Endodermal cell (in vitro differentiated cells): Measurements from ENCODE around the gene HSD11B2. TPM values are rescaled to one million over a fixed set of nuclear protein-coding genes. Genes with fewer than 3 reads are reported as not detected.

Source experiments
- DNase-seq: peaks from one replicate; pipeline ENCODE4 v3.0.0-alpha.2; 2017
- H3K27ac ChIP-seq: 2 replicates; pipeline ENCODE4 v1.5.1; 2013; ENCODE audit warnings: mild to moderate bottlenecking, low read depth, low read length, moderate library complexity
- H3K27me3 ChIP-seq: 2 replicates; pipeline ENCODE4 v1.6.1; 2013; ENCODE audit warnings: mild to moderate bottlenecking, low read length, moderate library complexity; ENCODE audit not compliant: insufficient read depth, control insufficient read depth, poor library complexity, severe bottlenecking
- H3K36me3 ChIP-seq: 2 replicates; pipeline ENCODE4 v1.7.0; 2013; ENCODE audit warnings: mild to moderate bottlenecking, low read length, moderate library complexity; ENCODE audit not compliant: control insufficient read depth, insufficient read depth
- H3K4me1 ChIP-seq: one replicate; pipeline ENCODE4 v1.7.0; 2013; ENCODE audit warnings: low read length; ENCODE audit not compliant: control insufficient read depth, insufficient read depth
- H3K4me3 ChIP-seq: 2 replicates; pipeline ENCODE4 v1.5.1; 2013; ENCODE audit warnings: mild to moderate bottlenecking, low read length, moderate library complexity
- H3K9ac ChIP-seq: 2 replicates; pipeline ENCODE4 v1.6.1; 2013; ENCODE audit warnings: mild to moderate bottlenecking, low read length, moderate library complexity; ENCODE audit not compliant: poor library complexity, severe bottlenecking; ENCODE audit errors: extremely low read depth
- H3K9me3 ChIP-seq: 2 replicates; pipeline ENCODE4 v1.6.1; 2013; ENCODE audit warnings: mild to moderate bottlenecking, low read length, moderate library complexity; ENCODE audit not compliant: control insufficient read depth
- H3K27ac Mint-ChIP-seq: 2 replicates; pipeline ENCODE4 v1.8.0; 2020; ENCODE audit warnings: mixed read lengths
- H3K27me3 Mint-ChIP-seq: 2 replicates; pipeline ENCODE4 v1.8.0; 2021; ENCODE audit warnings: mild to moderate bottlenecking, mixed read lengths; ENCODE audit not compliant: insufficient read depth
- H3K36me3 Mint-ChIP-seq: 2 replicates; pipeline ENCODE4 v1.8.0; 2020; ENCODE audit warnings: low read depth, mixed read lengths
- H3K4me1 Mint-ChIP-seq: 2 replicates; pipeline ENCODE4 v1.8.0; 2020; ENCODE audit warnings: mixed read lengths
- H3K4me3 Mint-ChIP-seq: 2 replicates; pipeline ENCODE4 v1.8.0; 2020; ENCODE audit warnings: mild to moderate bottlenecking, moderate library complexity, mixed read lengths
- H3K9me3 Mint-ChIP-seq: 2 replicates; pipeline ENCODE4 v1.8.0; 2020; ENCODE audit warnings: mild to moderate bottlenecking, mixed read lengths
- CTCF ChIP-seq: fragments of 200-600 bp; sonication (generic); conservative IDR thresholded peaks from 2 replicates; pipeline ENCODE4 v1.5.0; 2021; ENCODE audit warnings: antibody characterized with exemption, mild to moderate bottlenecking
- WGBS, 2 experiments: methylation state at CpG; one replicate each; pipeline versions ENCODE4 v1.1.5 to v1.1.7; 2013; ENCODE audit warnings: missing lambda C conversion rate in 2 of 2, mixed read lengths in 1 of 2; ENCODE audit not compliant: insufficient coverage in 1 of 2, insufficient read length in 1 of 2; 5-methylcytosine and 5-hydroxymethylcytosine counted together
- total RNA-seq, 2 donors: library from RNA; stranded (reverse); fragmentation: NEBNext Ultra II Directional in 1 of 2; extraction: Animal tissue kit (Norgen Biotek cat#: 25700) in 1 of 2; gene quantifications; 2 replicates in 1 of 2; 3 replicates in 1 of 2; pipeline ENCODE4 v1.2.1, GENCODE V29; 2021

The HSD11B2 gene
- total RNA-seq, 2 donors from 2014 or later: 10.4 to 14.7 TPM

- Histone ChIP-seq H3K9me3 (no peaks in the 10 kb centered on the region), H3K4me3 (no peak overlapping the region), H3K27me3 (no peaks in the 10 kb centered on the region), H3K4me1 (no peaks in the 10 kb centered on the region), H3K27ac (no peak overlapping the region), H3K36me3 (peaks cover 12% of the 10 kb centered on the region), H3K9ac (no peak overlapping the region)
- Mint-ChIP-seq H3K4me3 (no peak overlapping the region), H3K36me3 (no peaks in the 10 kb centered on the region), H3K27ac (no peak overlapping the region), H3K27me3 (no peaks in the 10 kb centered on the region), H3K9me3 (no peaks in the 10 kb centered on the region), H3K4me1 (no peaks in the 10 kb centered on the region)
- no peak for DNase-seq
- WGBS, 2 experiments: 94 to 96% methylated on average over 3 of the region's 3 CpGs
- TF ChIP-seq CTCF: no peak
Observed at GRCh38 chr16:67459861-67460150, 28.9 kb downstream of the HSD11B2 start.

- H3K4me3 Mint-ChIP-seq: no peak overlapping the region
- no peaks in the 10 kb centered on the region for H3K9me3 Mint-ChIP-seq
- Histone ChIP-seq H3K9ac (no peak overlapping the region), H3K4me3 (no peak overlapping the region), H3K36me3 (peaks cover 12% of the 10 kb centered on the region), H3K27ac (no peak overlapping the region), H3K4me1 (no peaks in the 10 kb centered on the region), H3K27me3 (no peaks in the 10 kb centered on the region), H3K9me3 (no peaks in the 10 kb centered on the region)
- 94 to 100% methylated on average over 2 to 5 of the region's 5 CpGs for WGBS, 2 experiments
- H3K27me3 Mint-ChIP-seq: no peaks in the 10 kb centered on the region
- no peak for TF ChIP-seq CTCF
- H3K4me1 Mint-ChIP-seq: no peaks in the 10 kb centered on the region
- DNase-seq: no peak
- no peak overlapping the region for H3K27ac Mint-ChIP-seq
- H3K36me3 Mint-ChIP-seq: no peaks in the 10 kb centered on the region
Observed at GRCh38 chr16:67460168-67460567, 29.2 kb downstream of the HSD11B2 start.

- DNase-seq: no peak
- Histone ChIP-seq H3K27ac (no peak overlapping the region), H3K4me1 (no peaks in the 10 kb centered on the region), H3K36me3 (peaks cover 12% of the 10 kb centered on the region), H3K9me3 (no peaks in the 10 kb centered on the region), H3K4me3 (no peak overlapping the region), H3K9ac (no peak overlapping the region), H3K27me3 (no peaks in the 10 kb centered on the region)
- TF ChIP-seq CTCF: no peak
- no peaks in the 10 kb centered on the region for H3K27me3 Mint-ChIP-seq
- no peaks in the 10 kb centered on the region for H3K4me1 Mint-ChIP-seq
- H3K4me3 Mint-ChIP-seq: no peak overlapping the region
- H3K36me3 Mint-ChIP-seq: no peaks in the 10 kb centered on the region
- H3K27ac Mint-ChIP-seq: no peak overlapping the region
- no peaks in the 10 kb centered on the region for H3K9me3 Mint-ChIP-seq
- 83 to 86% methylated on average over 1 to 2 of the region's 2 CpGs for WGBS, 2 experiments
Observed at GRCh38 chr16:67460961-67461360, 30.0 kb downstream of the HSD11B2 start.
